ENCODE measurements around the gene EIF4E2. TPM values are rescaled to one million over a fixed set of nuclear protein-coding genes. Genes with fewer than 3 reads are reported as not detected.

Gene EIF4E2
- total and polyA plus RNA-seq, 2 of the 4 experiments (the other 2 are of a cell fraction): 52.1 to 105 TPM

DNA sequence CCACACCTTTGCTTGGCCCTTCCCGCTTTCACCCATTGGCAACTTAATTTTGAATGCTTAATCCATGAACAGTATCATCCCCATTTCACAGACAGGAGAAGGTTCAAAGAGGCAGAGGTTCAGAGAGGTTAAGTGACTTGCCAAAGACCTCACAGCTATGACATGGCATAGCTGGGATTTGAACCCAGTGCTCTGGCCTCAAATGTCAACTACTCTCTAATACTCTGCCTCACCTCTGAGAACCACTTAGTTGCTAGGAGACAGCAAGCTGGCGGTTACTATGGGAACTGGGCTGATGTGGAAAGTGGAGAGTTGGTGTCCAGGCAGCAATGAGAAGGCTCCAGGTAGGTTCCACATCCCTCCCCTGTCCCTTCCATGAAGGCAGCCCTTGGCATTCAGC is 46.1 kb upstream of the EIF4E2 start:
- Histone ChIP-seq H3K36me3 (ENCODE audit: control insufficient read depth, insufficient read depth, low read length) (no peaks in the 10 kb centered on the region), H4K8ac (ENCODE audit: low read depth in 2 of 2, low read length in 2 of 2) (no peak overlapping the region), H3K4me1 (ENCODE audit: control insufficient read depth, insufficient read depth, low read length) (no peaks in the 10 kb centered on the region), H2AK9ac (replicated peaks; ENCODE audit: low read depth, low read length, poor library complexity) (no peak overlapping the region), H3K4ac (ENCODE audit: low read depth, low read length) (no peak overlapping the region), H3K56ac (ENCODE audit: extremely low read depth, insufficient read depth, low read length) (no peak overlapping the region), H3K9me3 (ENCODE audit: control insufficient read depth, insufficient read depth, low read length) (no peaks in the 10 kb centered on the region), H4K91ac (ENCODE audit: insufficient read depth, low read depth, low read length) (no peak overlapping the region), H3K9me1 (ENCODE audit: insufficient read depth, low read length) (no peaks in the 10 kb centered on the region), H3K79me1 (ENCODE audit: low read depth in 1 of 2, low read length in 2 of 2) (no peaks in the 10 kb centered on the region), H3K9ac (ENCODE audit: low read depth, low read length) (no peak overlapping the region), H2AK5ac (ENCODE audit: low read depth, low read length) (no peak overlapping the region), H2BK120ac (ENCODE audit: low read depth, low read length) (no peak overlapping the region), H3K27me3 (ENCODE audit: control insufficient read depth, insufficient read depth, low read length) (peaks cover 63% of the 10 kb centered on the region), H4K20me1 (ENCODE audit: insufficient read depth, low read length) (no peaks in the 10 kb centered on the region), H3K4me3 (ENCODE audit: insufficient read depth, low read depth, low read length) (no peak overlapping the region), H4K5ac (ENCODE audit: low read depth, low read length) (no peak overlapping the region), H2AFZ (replicated peaks; ENCODE audit: low read length, poor library complexity) (no peak overlapping the region), H3K18ac (ENCODE audit: low read depth, low read length) (no peak overlapping the region), H3K23ac (ENCODE audit: low read depth, low read length) (no peak overlapping the region), H2BK5ac (ENCODE audit: low read depth, low read length, poor library complexity, severe bottlenecking) (no peak overlapping the region), H3K14ac (replicated peaks; ENCODE audit: low read depth, low read length) (no peak overlapping the region), H2BK20ac (ENCODE audit: low read depth, low read length) (no peak overlapping the region), H2BK15ac (ENCODE audit: low read depth, low read length) (no peak overlapping the region), H3K4me2 (ENCODE audit: low read depth, low read length) (no peak overlapping the region), H3K27ac (ENCODE audit: insufficient read depth, low read length) (no peak overlapping the region)
- ChIA-PET POLR2A (ENCODE audit: unreplicated experiment) (no interaction called here), CTCF (no interaction called here)
- no peak for TF ChIP-seq FOS (IDR thresholded peaks at IDR 0.05; ENCODE audit: low read depth, low read length)
- TF ChIP-seq NFE2L2 (IDR thresholded peaks at IDR 0.05; ENCODE audit: low read depth, low read length): no peak
- TF ChIP-seq CHD1 (IDR thresholded peaks at IDR 0.05; ENCODE audit: low read depth, low read length): no peak
- TF ChIP-seq, protein P1, sequence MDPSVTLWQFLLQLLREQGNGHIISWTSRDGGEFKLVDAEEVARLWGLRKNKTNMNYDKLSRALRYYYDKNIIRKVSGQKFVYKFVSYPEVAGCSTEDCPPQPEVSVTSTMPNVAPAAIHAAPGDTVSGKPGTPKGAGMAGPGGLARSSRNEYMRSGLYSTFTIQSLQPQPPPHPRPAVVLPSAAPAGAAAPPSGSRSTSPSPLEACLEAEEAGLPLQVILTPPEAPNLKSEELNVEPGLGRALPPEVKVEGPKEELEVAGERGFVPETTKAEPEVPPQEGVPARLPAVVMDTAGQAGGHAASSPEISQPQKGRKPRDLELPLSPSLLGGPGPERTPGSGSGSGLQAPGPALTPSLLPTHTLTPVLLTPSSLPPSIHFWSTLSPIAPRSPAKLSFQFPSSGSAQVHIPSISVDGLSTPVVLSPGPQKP (IDR thresholded peaks at IDR 0.05; ENCODE audit: borderline replicate concordance, low read depth, low read length): no peak
- TF ChIP-seq RAD21 (IDR thresholded peaks at IDR 0.05; ENCODE audit: low read length): no peak
- no peak for TF ChIP-seq RFX5 (IDR thresholded peaks at IDR 0.05; ENCODE audit: low read depth, low read length)
- TF ChIP-seq, protein P2, sequence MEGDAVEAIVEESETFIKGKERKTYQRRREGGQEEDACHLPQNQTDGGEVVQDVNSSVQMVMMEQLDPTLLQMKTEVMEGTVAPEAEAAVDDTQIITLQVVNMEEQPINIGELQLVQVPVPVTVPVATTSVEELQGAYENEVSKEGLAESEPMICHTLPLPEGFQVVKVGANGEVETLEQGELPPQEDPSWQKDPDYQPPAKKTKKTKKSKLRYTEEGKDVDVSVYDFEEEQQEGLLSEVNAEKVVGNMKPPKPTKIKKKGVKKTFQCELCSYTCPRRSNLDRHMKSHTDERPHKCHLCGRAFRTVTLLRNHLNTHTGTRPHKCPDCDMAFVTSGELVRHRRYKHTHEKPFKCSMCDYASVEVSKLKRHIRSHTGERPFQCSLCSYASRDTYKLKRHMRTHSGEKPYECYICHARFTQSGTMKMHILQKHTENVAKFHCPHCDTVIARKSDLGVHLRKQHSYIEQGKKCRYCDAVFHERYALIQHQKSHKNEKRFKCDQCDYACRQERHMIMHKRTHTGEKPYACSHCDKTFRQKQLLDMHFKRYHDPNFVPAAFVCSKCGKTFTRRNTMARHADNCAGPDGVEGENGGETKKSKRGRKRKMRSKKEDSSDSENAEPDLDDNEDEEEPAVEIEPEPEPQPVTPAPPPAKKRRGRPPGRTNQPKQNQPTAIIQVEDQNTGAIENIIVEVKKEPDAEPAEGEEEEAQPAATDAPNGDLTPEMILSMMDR (conservative IDR thresholded peaks at IDR 0.05; ENCODE audit: low read depth, low read length): no peak
- TF ChIP-seq, protein P3, sequence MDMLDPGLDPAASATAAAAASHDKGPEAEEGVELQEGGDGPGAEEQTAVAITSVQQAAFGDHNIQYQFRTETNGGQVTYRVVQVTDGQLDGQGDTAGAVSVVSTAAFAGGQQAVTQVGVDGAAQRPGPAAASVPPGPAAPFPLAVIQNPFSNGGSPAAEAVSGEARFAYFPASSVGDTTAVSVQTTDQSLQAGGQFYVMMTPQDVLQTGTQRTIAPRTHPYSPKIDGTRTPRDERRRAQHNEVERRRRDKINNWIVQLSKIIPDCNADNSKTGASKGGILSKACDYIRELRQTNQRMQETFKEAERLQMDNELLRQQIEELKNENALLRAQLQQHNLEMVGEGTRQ (IDR thresholded peaks at IDR 0.05; ENCODE audit: low read depth, low read length): no peak
- DNase-seq (no peak), ATAC-seq (ENCODE audit: low read depth) (no peak)
- no TSS peak for BruUV-seq (replicated peaks)
- WGBS, 2 experiments (ENCODE audit: extremely low coverage in 2 of 2, insufficient read length in 1 of 2): no CpG with 5 or more reads among the region's 2 CpGs
- in situ Hi-C loops (cut with MboI; ENCODE audit: low sequenced_read_pairs): no loop called here
- intact Hi-C loops (cut with micrococcal nuclease): loop anchor here (10.0 kb wide), 1 partner anchor 600 kb away; no protein-coding TSS in a partner anchor
- dilution Hi-C loops (cut with HindIII; ENCODE audit: low sequenced_read_pairs, unreplicated experiment): no loop called here

All from IMR-90 (cell line).